HUDEP-2 (cell line): ENCODE data around the gene HMCN1.
A peak's percentile ranks its signal among the peaks of the same experiment; 100 is the strongest.

Experiments used
- DNase-seq, 76 experiments: peaks; one replicate each; lab custom pipeline; 2025; ENCODE audit not compliant: unreplicated experiment in 76 of 76; lab: John Stamatoyannopoulos, UW

The HMCN1 gene

DNA sequence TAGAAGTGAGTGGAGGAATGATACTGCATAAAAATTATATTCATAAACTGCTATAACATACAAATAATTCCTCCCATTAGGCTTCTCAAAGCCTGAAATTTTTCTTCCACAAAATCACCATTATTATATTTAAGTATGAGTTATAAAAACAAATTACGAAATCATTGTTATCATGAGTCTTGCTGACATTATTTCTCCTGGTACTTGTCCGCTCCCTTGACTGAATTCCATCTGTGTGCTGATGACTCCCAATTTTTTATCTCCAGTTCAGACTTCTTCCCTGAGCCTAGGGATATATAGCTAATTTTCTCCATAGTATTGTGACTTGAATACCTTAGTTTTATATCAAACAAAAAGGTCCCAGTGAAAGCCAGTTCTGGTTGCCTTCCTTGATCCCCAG is 268.2 kb downstream of the HMCN1 start:
- no peak for DNase-seq

DNA sequence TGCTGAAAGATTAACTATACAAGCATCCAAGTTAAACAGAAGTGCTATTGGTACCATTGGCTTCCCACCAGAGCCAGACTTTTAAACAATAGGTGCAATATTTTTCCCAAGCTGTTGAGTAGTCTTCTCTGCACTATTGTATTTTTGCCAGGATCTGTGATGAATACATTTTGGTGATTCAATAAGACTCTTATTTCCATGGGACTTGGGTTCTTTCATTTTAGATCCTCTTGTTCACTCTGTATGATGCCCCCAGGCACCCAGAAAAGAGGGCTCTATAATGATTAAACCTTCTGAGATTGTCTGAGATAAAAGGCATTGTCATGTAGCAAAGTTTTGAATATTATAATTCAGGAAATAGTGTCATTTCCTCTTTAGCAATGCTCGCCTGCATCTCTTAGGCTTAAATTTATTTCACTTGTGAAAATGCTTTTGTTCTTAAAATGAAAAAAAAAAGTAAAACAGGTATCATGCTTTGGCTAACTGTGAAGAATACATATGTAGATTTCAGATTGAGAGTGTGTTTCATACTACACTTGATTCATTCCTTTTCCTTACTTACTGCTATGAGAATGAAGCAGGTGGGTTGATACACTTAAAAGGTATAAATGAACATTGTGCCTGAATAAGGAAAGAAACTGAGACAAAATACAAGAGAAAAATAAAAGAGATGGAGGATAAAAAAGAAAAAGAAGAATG is 275.0 kb downstream of the HMCN1 start:
- DNase-seq, result no peak

DNA sequence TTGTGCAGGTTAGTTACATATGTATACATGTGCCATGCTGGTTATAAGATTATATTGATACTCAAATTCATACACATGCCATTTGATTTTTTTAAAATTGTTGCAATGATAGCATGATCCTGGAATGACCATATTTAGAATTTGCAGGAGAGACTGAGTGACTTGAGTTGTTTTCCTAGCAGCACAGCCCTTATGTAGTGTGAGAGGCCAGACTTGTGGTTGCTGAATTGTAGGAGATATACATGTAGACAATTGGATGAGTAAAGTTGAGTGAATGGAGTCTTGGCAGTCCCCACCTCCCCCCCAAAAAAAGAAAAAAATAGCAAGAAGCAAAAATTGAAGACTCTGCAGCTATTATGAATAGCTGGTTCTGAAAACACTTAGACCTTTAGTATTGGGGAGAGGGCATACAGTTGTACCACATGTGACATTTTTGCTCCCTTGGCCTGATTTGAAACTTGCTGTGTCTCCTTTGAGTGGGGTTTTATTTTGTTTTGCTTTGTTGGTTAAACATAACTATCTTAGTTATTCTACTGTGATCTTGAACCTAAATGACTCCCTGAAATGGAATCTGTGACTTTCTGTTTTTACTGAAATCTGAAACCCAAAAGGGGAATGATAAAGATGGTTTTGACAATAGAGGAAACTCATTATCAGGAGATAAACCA is 280.3 kb downstream of the HMCN1 start:
- DNase-seq, result no peak

DNA sequence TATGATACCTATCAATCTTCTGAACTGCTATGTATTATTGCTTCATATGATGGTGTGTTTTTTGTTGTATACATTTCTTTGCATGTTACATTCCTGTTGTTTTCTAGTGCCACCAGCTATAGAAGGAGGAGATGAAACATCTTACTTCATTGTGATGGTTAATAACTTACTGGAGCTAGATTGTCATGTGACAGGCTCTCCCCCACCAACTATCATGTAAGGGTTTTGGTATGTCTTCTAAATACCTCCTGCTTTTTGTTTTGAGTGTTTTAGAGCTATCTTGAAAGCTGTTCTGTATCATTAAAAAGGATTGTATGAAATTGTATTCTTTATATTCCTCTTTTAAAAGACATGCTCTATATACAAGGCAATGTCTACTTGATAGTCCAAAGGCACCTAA is 282.7 kb downstream of the HMCN1 start:
- DNase-seq, result no peak

DNA sequence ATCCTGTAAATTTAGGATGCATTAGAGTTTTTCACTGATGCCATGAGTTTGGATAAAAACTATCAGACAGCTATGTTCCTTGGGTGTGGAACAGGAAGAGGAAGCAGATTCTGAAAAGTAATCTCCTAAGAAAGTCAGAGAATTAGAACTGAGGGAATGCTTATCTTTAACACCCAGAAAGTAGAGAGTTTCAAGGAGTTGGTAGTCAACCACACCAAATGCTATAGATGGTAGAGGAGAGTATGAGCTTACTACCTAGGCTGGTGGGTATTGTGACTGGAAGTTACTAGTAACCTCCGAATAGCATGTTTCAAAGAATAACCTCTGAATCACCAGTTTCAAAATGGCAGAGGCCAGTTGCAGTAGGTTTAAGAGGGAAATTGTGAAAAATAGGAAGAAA is 288.0 kb downstream of the HMCN1 start:
- DNase-seq, result peak in 1 of 76 experiments; percentile 2

DNA sequence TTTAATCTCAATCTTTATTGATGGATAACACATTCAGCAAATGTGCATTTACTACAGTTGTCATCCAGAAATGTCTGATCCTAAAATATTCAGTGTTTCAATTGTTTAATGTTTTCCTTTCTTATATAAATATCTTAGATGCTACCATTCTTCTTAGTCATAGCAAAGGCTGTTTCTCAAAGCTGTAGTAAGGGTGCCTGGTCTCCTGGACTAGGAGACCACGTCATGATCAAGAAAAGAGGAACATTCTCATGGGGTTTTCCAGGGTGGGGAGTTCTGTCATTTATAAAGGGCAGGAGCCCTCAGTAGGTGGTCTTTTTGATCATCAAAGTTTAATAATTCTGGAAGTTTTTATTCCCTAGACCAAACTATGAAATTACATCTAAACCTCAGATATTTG is 292.8 kb downstream of the HMCN1 start:
- DNase-seq, result no peak

DNA sequence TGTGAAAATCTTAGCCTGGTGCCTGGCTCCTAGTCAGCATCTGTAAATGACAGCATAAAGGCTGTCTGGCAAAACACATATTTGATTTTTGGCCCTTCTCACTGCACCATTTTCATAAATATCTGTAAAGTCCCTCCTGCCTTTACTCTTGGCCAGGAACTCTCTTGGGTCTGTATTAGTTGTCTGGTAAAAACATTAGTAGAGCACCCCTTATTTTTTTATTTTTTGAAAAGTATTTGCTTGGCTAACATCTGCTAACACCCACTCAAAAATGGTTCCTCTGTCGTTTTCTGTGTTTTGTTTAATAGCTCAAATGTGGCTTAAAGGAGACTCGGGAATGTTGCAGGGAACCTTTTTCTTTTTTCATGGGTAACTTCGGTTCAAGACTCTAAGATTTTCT is 293.4 kb downstream of the HMCN1 start:
- DNase-seq, result no peak

DNA sequence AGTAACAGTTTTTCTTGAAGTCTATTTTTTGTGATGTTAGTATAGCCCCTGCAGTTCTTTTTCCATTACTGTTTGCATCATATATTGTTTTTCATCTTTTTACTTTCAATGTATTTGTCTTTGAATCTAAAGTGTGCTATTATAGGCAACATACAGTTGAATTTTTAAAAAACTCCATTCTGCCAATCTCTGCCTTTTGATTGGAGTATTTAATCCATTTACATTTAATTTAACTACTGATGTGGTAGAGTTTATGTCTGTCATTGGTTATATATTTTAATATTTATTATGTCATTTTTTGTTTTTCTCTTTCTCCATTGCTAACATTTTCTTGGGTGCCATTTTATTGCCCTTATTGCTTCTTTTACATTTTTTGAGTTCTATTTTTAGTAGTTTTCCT is 296.3 kb downstream of the HMCN1 start:
- DNase-seq, result no peak

DNA sequence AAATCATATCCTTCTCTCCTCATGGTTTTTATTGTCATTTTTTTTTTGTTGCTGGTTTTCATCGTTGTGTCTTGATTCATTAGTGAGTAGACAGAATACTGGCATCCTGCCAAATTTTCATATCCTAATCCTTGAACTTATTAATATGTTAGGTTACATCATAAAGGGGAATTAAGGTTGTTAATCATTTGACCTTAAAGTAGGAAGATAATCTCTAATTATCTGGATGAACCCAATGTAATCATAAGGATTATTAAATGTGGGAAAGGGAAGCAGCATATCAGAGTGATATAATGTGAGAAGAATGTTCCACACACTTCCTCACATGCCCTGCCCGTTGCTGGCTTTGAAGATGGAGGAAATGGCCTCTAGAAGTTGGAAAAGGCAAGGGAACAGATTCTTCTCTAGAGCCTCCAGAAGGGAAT is 299.7 kb downstream of the HMCN1 start:
- DNase-seq, result no peak

DNA sequence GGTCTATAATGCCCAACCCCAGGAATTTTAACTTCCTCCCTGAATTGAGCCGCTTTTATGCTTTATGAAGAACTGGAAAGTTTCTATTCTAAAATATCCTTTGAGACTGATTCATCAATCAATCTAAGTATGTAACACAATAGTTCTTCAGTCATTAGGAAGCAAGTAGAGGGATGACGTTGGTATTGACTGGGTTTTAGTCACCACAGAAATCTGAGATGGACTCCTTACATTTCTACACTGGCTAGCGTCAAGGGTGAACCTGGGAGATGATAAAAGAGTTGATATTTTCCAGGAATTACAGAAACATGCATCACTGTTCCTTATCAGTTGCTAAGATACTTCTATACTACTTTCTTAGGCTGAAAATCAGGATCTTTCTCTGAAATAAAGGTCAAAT is 308.0 kb downstream of the HMCN1 start:
- DNase-seq, result no peak

DNA sequence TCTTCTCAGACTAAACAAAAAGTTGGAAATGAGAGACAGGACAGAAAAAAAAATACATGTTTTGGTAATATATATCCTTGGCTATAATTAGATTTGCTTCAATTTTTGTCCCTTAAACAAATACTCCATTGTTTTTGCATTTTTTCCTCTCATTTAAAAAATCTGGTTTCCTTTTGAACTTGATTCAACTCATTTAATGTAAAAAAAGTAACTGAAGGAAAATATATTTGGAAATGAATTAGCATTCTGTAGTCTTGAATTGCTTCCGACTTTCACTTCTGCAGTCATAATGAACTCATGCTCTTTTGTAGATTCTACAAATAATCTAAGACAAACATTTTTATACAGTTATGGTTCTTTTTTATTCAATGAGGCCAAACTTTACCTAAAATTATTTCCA is 309.1 kb downstream of the HMCN1 start:
- no peak for DNase-seq

DNA sequence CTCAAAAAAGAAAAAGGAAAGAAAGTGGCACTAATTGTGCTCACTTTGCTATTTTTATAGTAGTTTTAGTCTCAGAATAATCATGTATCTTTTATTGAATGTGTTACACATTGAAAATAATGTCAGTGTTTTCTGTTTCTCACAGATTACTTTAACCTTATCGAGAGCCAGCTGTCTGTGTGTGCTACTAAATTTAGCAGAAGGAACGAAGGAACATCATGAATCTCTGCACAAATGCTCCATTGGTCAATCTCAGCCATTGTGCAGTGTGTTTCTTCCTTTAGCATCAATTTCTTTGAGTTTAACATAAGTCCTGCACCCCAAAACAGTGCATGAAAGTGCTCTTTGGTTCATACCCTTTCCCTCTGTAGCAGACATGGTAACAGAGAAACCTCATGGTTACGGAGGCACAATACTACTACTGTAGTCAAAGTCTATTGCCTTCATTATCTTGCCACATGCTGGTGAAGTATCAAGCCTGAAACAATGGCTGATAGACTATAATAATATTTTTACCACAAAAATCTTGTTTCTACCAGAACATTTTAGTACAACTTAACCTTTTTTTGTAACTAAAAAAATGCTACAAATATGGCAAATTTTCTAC is 310.0 kb downstream of the HMCN1 start:
- DNase-seq, result no peak

DNA sequence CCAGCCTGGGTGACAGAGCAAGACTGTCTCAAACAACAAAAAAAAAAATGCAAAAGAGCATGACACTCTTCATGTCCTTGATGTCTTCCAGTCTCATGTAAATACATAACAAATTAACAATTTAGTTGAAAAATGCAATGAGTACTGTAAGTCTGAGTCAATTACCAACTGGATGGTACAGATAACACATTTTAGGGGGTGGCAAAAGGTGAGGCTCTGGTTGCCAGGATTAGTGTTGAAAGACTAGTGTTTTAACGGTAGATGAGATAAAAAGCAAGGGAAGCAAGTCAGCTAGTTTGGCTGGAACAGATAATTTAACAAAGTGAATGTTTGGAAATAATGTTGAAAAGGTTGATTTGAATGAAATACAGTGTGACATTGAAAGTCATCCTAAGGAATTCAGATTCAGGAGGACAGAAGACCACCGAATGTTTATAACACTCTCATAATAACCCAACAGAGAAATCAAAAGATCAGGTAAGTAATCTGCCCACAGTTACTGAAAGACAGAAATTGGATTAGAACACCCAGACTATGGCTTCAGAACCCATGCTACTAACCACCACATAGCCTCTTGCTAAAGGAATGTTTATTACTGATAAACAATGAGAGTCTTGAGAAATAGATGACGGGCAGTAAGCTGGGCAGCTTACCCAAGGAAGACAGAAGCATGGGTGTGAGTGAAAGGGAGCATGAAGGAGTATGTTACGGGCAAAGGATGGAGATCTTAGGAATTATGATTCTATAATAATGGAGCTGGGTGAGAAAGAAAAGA is 312.4 kb downstream of the HMCN1 start:
- DNase-seq, result peak in 33 of 76 experiments; percentile 1 to 74 (median 30)

DNA sequence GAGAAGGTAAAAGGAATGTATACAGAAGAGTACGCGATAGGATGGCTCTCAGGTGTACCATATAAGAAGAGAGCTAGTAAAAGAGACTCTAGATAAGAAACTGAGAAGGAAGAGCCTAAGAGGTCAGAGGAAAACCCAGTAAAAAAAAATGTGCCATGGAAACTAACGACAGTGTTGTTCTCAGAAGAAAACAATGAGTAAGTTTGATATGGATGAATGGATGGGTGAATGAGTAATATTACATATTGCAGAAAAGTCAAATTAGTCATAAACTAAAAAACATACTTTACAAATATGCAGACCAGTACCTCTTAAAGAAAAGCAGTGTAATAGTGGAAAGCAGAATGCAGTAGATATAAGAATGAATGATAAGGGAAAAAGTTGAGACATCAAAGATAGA is 316.2 kb downstream of the HMCN1 start:
- DNase-seq, result no peak

DNA sequence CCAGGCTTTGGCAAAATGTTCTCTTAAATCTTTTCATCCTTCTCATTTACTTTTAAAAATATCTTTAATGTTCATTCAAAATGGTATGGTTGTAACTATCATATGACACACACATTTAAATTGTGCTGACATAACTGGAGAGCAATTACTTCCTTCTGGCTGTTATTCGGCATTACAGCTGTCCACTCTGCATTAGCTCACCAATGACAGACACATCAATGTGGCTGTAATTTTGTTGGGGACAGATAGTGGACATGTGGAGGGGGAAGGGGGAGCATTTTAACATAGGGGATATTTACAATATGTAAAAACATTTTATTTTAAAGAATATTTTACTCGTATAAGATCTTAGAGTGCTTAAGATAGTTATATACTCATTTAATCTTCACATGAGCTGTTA is 319.8 kb downstream of the HMCN1 start:
- no peak for DNase-seq

DNA sequence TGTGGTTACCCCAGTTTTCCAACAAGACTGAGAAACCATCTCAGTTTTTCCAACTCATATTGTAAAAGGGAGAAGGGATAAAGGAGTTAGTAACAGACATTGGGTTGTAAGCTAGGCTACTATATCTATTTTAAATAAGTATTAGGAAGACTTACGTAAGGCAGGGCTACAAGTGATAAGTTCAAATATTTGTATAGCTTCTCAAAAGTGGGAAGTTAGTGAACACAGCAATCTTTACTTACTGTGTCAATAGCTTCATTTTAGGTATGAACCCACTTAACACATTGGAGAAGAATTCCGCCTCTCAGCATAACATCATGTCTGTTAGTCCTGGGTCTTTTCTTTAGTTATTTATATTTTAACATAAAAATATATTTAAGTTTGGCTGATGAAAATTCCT is 320.7 kb downstream of the HMCN1 start:
- DNase-seq, result no peak

DNA sequence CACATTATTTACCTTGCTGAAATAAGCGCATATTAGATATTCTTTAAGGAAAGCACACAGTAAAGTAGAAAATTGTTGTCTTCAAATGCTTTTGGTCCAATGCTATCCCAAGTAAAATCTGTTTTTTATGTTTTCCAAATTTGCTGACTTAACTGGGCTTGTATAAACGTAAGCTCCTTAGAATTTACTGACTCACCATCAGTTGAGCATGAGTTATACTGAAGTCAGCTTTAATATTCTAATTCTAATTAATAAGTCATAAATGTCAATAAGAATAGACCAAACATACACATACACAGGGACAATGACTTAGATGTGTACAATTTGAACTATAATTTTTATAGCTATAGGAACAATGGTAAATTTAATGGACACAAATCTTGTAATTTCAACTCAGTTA is 321.7 kb downstream of the HMCN1 start:
- no peak for DNase-seq

DNA sequence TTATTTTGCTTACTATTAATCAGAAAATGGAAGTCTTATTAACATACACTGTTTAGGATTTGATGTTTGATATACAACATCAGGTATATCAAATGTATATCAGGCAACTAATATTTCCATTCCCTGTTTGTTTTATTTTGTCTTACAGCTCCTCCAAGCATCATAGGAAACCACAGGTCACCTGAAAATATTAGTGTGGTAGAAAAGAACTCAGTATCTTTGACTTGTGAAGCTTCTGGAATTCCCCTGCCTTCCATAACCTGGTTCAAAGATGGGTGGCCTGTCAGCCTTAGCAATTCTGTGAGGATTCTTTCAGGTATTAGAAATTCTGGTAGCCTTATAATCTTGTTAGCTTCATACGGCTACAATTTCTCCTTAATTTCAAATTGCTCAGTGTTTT is 322.9 kb downstream of the HMCN1 start:
- DNase-seq, result no peak

DNA sequence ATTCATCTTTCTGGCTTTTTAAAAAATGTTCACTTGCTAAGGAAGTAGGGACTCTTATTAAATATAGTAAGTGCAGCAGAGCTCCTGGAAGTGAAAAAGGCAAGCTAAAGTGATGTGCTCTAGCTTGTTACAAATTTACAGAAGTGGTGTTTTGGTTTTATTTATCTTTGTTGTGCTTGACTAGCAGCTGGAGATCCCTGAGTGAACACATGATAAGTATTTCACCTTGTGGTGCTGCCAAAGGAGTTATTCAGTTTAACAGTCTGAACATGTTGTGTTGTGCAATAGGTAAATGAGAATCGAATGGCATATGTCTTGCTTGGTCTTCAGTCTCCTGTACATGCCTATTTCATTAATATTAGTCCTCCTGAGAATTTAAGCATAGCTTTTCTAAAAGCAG is 325.1 kb downstream of the HMCN1 start:
- peak in 1 of 76 experiments; percentile 5 for DNase-seq

DNA sequence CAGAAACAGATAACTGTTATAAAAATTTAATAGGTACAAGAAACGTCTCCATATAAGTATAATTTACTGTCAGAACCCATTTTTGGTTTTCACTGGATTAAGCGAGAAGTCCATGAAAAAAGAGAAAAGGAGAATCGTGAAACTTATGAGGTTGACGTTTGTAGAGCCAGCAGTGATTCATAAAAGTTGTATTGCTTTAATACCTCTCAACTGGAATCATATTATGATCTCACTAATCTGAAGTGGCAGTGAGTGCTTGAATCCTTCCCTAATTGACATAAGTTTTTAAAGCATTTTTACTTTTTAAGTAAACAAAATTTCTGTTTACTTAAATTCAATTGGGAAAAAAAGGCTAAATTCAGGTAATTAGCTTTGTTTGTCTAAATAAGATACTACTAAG is 325.6 kb downstream of the HMCN1 start:
- no peak for DNase-seq

DNA sequence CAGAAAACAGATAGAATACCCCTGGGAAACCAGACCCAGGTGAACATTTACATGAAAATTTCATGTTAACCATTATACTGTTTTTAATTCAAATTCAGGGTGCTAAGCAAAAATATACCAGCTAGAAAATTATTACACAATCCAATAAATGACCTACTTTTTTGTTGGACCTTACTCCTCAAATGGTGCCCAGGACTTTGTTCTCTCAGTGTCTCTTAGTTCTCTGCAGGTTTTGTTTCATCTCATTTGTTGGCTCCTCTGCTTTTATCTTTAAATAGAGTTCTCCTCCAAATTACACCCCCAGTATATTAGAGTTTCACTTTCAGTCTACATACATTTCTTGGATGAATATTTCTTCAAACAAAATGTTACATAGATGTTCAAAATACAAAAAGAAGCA is 326.0 kb downstream of the HMCN1 start:
- DNase-seq, result no peak
